Fibroblast of upper back skin (primary cell): Measurements from ENCODE around the gene ASGR2.

Experiments used
- DNase-seq: peaks from one replicate; pipeline ENCODE4 v3.0.0-alpha.2; 2013

Gene ASGR2

DNA sequence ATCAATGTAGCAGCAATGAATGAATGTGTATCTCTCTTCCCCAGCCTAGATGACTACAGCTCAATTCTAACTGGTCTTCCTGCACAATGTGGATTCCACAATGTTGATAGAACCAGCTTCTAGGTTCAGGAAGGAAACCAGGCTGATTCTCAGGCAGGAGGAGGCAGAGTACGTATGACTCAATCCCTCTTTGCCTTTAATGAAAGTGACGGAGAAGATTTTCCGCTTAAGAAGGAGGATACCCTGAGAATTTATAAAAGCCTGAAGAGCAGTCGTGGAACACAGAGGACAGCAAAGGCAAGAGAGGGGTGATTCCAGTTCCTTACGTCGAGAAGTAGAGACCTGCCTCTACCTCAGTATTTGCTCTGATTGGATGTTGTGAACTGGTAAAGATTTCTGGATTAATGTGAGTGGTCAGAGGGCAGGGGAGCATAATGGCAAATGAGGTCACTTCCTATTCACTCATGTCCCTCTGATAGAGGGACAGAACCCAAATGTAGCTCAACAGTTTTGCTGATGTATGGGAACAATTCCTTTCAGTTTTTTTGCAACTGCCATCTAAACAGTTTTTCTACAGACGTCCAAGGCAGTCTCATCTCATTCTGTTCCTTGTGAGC lies 55.7 kb downstream of the ASGR2 start:
- no peak for DNase-seq

DNA sequence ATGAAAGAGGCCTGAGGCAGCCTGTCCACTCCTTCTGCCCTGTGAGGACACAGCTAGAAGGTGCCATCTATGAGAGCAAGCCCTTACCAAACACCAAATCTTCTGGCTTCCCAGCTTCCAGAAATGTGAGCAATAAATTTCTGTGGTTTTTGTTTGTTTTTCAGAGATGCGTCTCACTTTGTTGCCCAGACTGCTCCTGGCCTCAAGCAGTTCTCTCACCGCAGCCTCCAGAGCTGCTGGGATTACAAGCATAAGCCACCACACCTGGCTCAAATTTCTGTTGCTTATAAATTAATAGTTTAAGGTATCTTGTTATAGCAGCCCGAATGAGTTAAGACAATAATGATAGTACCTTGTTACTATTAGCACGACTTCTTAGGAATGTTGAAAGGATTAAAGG lies 58.2 kb downstream of the ASGR2 start:
- no peak for DNase-seq
